ENCODE data around the gene DUSP28.

DUSP28 gene

DNA sequence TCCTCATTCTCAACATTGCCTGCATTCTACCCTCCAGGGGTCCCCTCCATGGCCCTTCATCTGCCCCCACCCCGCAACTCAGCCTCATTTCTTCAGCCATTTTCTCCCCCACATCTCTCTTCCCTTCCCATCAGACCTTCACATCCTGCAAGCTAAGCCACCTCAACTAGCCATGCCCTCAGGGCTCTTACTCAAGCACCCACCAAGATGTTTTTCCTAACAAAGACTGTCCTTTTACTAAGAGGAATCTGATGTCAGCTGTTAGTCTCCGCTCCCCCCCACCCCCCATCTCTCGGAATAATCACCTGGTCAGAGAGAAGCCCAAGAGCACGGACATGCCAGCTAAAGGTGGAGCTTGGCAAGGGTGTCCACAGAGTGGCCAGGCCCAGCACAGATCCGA, 21.7 kb downstream of the DUSP28 start:
- TF ChIP-seq PPARA (CRISPR knock-in tag; IDR thresholded peaks at IDR 0.05; ENCODE audit: borderline replicate concordance) (no peak), CSDC2 (CRISPR knock-in tag; IDR thresholded peaks at IDR 0.05) (no peak), GLIS3 (CRISPR knock-in tag; IDR thresholded peaks at IDR 0.05) (no peak), ZFP30 (CRISPR knock-in tag; IDR thresholded peaks at IDR 0.05) (no peak), TSHZ2 (CRISPR knock-in tag; IDR thresholded peaks at IDR 0.05) (no peak), OSR1 (CRISPR knock-in tag; IDR thresholded peaks at IDR 0.05) (no peak), SNAI2 (CRISPR knock-in tag; IDR thresholded peaks at IDR 0.05) (no peak), BACH2 (CRISPR knock-in tag; IDR thresholded peaks at IDR 0.05; ENCODE audit: borderline replicate concordance) (no peak)
- TF ChIP-seq, protein P1, sequence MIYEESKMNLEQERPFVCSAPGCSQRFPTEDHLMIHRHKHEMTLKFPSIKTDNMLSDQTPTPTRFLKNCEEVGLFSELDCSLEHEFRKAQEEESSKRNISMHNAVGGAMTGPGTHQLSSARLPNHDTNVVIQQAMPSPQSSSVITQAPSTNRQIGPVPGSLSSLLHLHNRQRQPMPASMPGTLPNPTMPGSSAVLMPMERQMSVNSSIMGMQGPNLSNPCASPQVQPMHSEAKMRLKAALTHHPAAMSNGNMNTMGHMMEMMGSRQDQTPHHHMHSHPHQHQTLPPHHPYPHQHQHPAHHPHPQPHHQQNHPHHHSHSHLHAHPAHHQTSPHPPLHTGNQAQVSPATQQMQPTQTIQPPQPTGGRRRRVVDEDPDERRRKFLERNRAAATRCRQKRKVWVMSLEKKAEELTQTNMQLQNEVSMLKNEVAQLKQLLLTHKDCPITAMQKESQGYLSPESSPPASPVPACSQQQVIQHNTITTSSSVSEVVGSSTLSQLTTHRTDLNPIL (CRISPR knock-in tag; IDR thresholded peaks at IDR 0.05; ENCODE audit: low read depth), result no peak
- no peak for ATAC-seq

DNA sequence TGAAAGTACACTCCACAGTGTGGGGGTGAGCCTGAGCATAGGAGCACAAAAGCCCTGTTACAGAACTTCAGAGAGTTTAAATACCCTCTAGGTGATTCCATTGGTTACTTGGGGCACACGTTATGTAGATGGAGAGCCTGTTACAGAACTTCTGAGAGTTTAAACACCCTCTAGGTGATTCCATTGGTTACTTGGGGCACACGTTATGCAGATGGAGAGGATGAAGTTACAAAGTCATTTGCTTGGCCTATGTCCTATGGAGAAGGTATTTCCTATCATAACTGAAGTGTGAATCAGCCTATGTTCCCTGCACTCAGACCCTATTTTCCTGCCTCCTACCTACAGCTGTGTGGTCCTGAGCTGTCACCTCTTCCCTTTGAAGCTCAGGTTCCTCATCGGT, 22.6 kb downstream of the DUSP28 start:
- TF ChIP-seq TSHZ2 (CRISPR knock-in tag; IDR thresholded peaks at IDR 0.05) (no peak), ARNTL (CRISPR knock-in tag; IDR thresholded peaks at IDR 0.05; ENCODE audit: borderline replicate concordance, low read depth) (no peak), ZC3H10 (CRISPR knock-in tag; IDR thresholded peaks at IDR 0.05) (no peak), POU6F1 (CRISPR knock-in tag; IDR thresholded peaks at IDR 0.05; ENCODE audit: borderline replicate concordance, low read depth) (no peak), ZNF70 (CRISPR knock-in tag; IDR thresholded peaks at IDR 0.05) (no peak)
- no peak for ATAC-seq

- no peak for ATAC-seq
- TF ChIP-seq OSR1 (CRISPR knock-in tag; IDR thresholded peaks at IDR 0.05), result no peak
- no peak for TF ChIP-seq ZC3H10 (CRISPR knock-in tag; IDR thresholded peaks at IDR 0.05)
- TF ChIP-seq RARB (CRISPR knock-in tag; IDR thresholded peaks at IDR 0.05), result no peak
- TF ChIP-seq SNAI2 (CRISPR knock-in tag; IDR thresholded peaks at IDR 0.05), result no peak
- TF ChIP-seq, protein P1 (CRISPR knock-in tag; IDR thresholded peaks at IDR 0.05; ENCODE audit: low read depth), result no peak
- TF ChIP-seq ZNF565 (CRISPR knock-in tag; conservative IDR thresholded peaks at IDR 0.05; ENCODE audit: low read depth), result no peak
- no peak for TF ChIP-seq ISL1 (CRISPR knock-in tag; IDR thresholded peaks at IDR 0.05)
- TF ChIP-seq BACH2 (CRISPR knock-in tag; IDR thresholded peaks at IDR 0.05; ENCODE audit: borderline replicate concordance), result no peak
- no peak for TF ChIP-seq ZNF70 (CRISPR knock-in tag; IDR thresholded peaks at IDR 0.05)
- no peak for TF ChIP-seq ZFP3 (CRISPR knock-in tag; IDR thresholded peaks at IDR 0.05)
- TF ChIP-seq PPARA (CRISPR knock-in tag; IDR thresholded peaks at IDR 0.05; ENCODE audit: borderline replicate concordance), result no peak
- TF ChIP-seq, protein P2, sequence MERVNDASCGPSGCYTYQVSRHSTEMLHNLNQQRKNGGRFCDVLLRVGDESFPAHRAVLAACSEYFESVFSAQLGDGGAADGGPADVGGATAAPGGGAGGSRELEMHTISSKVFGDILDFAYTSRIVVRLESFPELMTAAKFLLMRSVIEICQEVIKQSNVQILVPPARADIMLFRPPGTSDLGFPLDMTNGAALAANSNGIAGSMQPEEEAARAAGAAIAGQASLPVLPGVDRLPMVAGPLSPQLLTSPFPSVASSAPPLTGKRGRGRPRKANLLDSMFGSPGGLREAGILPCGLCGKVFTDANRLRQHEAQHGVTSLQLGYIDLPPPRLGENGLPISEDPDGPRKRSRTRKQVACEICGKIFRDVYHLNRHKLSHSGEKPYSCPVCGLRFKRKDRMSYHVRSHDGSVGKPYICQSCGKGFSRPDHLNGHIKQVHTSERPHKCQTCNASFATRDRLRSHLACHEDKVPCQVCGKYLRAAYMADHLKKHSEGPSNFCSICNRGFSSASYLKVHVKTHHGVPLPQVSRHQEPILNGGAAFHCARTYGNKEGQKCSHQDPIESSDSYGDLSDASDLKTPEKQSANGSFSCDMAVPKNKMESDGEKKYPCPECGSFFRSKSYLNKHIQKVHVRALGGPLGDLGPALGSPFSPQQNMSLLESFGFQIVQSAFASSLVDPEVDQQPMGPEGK (CRISPR knock-in tag; IDR thresholded peaks at IDR 0.05; ENCODE audit: borderline replicate concordance), result no peak
- no peak for TF ChIP-seq TCF4 (CRISPR knock-in tag; IDR thresholded peaks at IDR 0.05; ENCODE audit: borderline replicate concordance)
Measured at GRCh38 chr2:240583774-240584173, 23.6 kb downstream of the DUSP28 start.
